Keratinocyte (primary cell): ENCODE results near the gene VTI1A. TPM values are rescaled to one million over a fixed set of nuclear protein-coding genes. Genes with fewer than 3 reads are reported as not detected.

Source experiments
- DNase-seq: peaks from one replicate; pipeline ENCODE4 v3.0.0-alpha.2; 2011; ENCODE audit warnings: low read depth, missing footprints, low spot score
- FAIRE-seq: peaks from 2 replicates; lab custom pipeline; 2011; peaks lifted over from hg19 to GRCh38; lab: Jason Lieb, UNC
- H2AFZ ChIP-seq: 2 replicates; pipeline ENCODE4 v1.6.0; 2012; ENCODE audit warnings: low read length, control low read depth, inconsistent platforms; ENCODE audit not compliant: control insufficient read depth
- H3K27ac ChIP-seq: 2 replicates; pipeline ENCODE4 v1.5.1; 2011; ENCODE audit warnings: low read length; ENCODE audit not compliant: control insufficient read depth, insufficient read depth
- H3K27me3 ChIP-seq: 3 replicates; pipeline ENCODE4 v1.6.0; 2011; ENCODE audit warnings: low read length; ENCODE audit not compliant: control insufficient read depth, insufficient read depth; ENCODE audit errors: extremely low read depth
- H3K36me3 ChIP-seq, 2 experiments: 2 replicates in 1 of 2; 3 replicates in 1 of 2; pipeline ENCODE4 v1.5.1; 2011; ENCODE audit warnings: low read length in 2 of 2, mild to moderate bottlenecking in 1 of 2; ENCODE audit not compliant: control insufficient read depth in 2 of 2, insufficient read depth in 2 of 2; ENCODE audit errors: extremely low read depth in 1 of 2
- H3K4me1 ChIP-seq: 3 replicates; pipeline ENCODE4 v1.5.1; 2011; ENCODE audit warnings: low read length; ENCODE audit not compliant: control insufficient read depth, insufficient read depth; ENCODE audit errors: extremely low read depth
- H3K4me2 ChIP-seq: 3 replicates; pipeline ENCODE4 v1.6.0; 2011; ENCODE audit warnings: low read depth, low read length; ENCODE audit not compliant: control insufficient read depth, insufficient read depth; ENCODE audit errors: extremely low read depth
- H3K4me3 ChIP-seq, 3 experiments: fragments of 200-600 bp in 1 of 3; sonication (generic) in 1 of 3; 2 replicates in 2 of 3; 3 replicates in 1 of 3; pipeline ENCODE4 v1.5.1; 2011 to 2016; ENCODE audit warnings: low read length in 3 of 3, mild to moderate bottlenecking in 3 of 3, control low read depth in 2 of 3, inconsistent platforms in 1 of 3, low read depth in 1 of 3, mixed read lengths in 1 of 3, mixed run types in 1 of 3, moderate library complexity in 1 of 3; ENCODE audit not compliant: control insufficient read depth in 2 of 3, insufficient read depth in 2 of 3; ENCODE audit errors: extremely low read depth in 1 of 3
- H3K79me2 ChIP-seq: 2 replicates; pipeline ENCODE4 v1.6.0; 2012; ENCODE audit warnings: low read length; ENCODE audit not compliant: control insufficient read depth, insufficient read depth
- H3K9ac ChIP-seq: 3 replicates; pipeline ENCODE4 v1.6.0; 2011; ENCODE audit warnings: low read length; ENCODE audit not compliant: control insufficient read depth, insufficient read depth; ENCODE audit errors: extremely low read depth
- H3K9me1 ChIP-seq: 3 replicates; pipeline ENCODE4 v1.6.0; 2011; ENCODE audit warnings: low read length; ENCODE audit not compliant: control insufficient read depth, insufficient read depth; ENCODE audit errors: extremely low read depth
- H3K9me3 ChIP-seq: 2 replicates; pipeline ENCODE4 v1.5.1; 2012; ENCODE audit warnings: low read depth, low read length; ENCODE audit not compliant: control insufficient read depth
- H4K20me1 ChIP-seq: 3 replicates; pipeline ENCODE4 v1.6.0; 2011; ENCODE audit warnings: low read length; ENCODE audit not compliant: control insufficient read depth, insufficient read depth; ENCODE audit errors: extremely low read depth
- CTCF ChIP-seq, 3 experiments: IDR thresholded peaks in 1 of 3; conservative IDR thresholded peaks in 1 of 3; optimal IDR thresholded peaks in 1 of 3; 2 replicates in 2 of 3; 3 replicates in 1 of 3; pipeline versions ENCODE3 to v1.5.1; 2011; ENCODE audit warnings: low read length in 3 of 3, mild to moderate bottlenecking in 3 of 3, moderate library complexity in 2 of 3, control low read depth in 1 of 3, inconsistent platforms in 1 of 3; ENCODE audit not compliant: insufficient read depth in 2 of 3; ENCODE audit errors: extremely low read depth in 1 of 3
- EZH2 ChIP-seq: IDR thresholded peaks from one replicate; pipeline ENCODE4 v1.6.1; 2012; ENCODE audit warnings: inconsistent platforms, mild to moderate bottlenecking, low read length, moderate library complexity
- dilution Hi-C: fragments of 300-500 bp; cut with MboI; formaldehyde crosslinking; loops from one replicate; pipeline ENCODE4 v1.7.0; 2020; ENCODE audit warnings: low sequenced_read_pairs; ENCODE audit not compliant: extremely low pct_ligation_motif_present
- polyA plus RNA-seq, 5 experiments: library from polyadenylated mRNA; depleted of rRNA in 3 of 5; stranded (reverse) in 3 of 5; stranded (forward) in 1 of 5; unstranded in 1 of 5; fragments of >200 nt; gene quantifications; 1 replicate in 1 of 5; 2 replicates in 3 of 5; 3 replicates in 1 of 5; pipeline versions ENCODE4 v1.2.1 to v1.2.3, GENCODE V29; 2011 to 2012; ENCODE audit warnings: missing spikeins in 2 of 5, low read depth in 1 of 5, low replicate concordance in 1 of 5

VTI1A gene
- polyA plus RNA-seq, 1 donor (not counting 4 experiments of a cell fraction or from before 2014, with no cell fraction given): 18.5 TPM

GRCh38 chr10:112792487-112793201 is 345.6 kb downstream of the VTI1A start:
- dilution Hi-C loops: no loop called here
- Histone ChIP-seq H3K9ac (peak overlapping the region; percentile 49), H3K79me2 (no peaks in the 10 kb centered on the region), H3K27ac (peak overlapping the region; percentile 52), H3K36me3 (no peaks in the 10 kb centered on the region), H3K9me3 (no peaks in the 10 kb centered on the region), H3K9me1 (no peaks in the 10 kb centered on the region), H4K20me1 (no peaks in the 10 kb centered on the region), H3K4me3 (peak overlapping the region in 2 of 3 experiments; percentile 15 to 31), H3K27me3 (no peaks in the 10 kb centered on the region), H3K4me1 (peaks cover 17% of the 10 kb centered on the region), H3K4me2 (peak overlapping the region; percentile 86), H2AFZ (peak overlapping the region; percentile 61)
- peak; percentile 74 for FAIRE-seq
- no peak for TF ChIP-seq EZH2
- no peak for TF ChIP-seq CTCF (optimal IDR thresholded peaks at IDR 0.05 in 1 of 3, IDR thresholded peaks at IDR 0.05 in 1 of 3, conservative IDR thresholded peaks at IDR 0.05 in 1 of 3; ENCODE audit: extremely low read depth in 1 of 3, insufficient read depth in 2 of 3, low read length in 3 of 3)
- DNase-seq: no peak

GRCh38 chr10:112793202-112793921 is 346.3 kb downstream of the VTI1A start:
- peak overlapping the region; percentile 49 for H3K9ac ChIP-seq
- dilution Hi-C loops: no loop called here
- DNase-seq: no peak

More at GRCh38 chr10:112793202-112793921, 346.3 kb downstream of the VTI1A start:
- Histone ChIP-seq H3K27ac (peak overlapping the region; percentile 52), H3K9me1 (no peaks in the 10 kb centered on the region), H3K4me3 (peak overlapping the region in 2 of 3 experiments; percentile 15 to 31), H3K4me2 (peak overlapping the region; percentile 86), H3K9me3 (no peaks in the 10 kb centered on the region), H2AFZ (peak overlapping the region; percentile 61), H3K36me3 (no peaks in the 10 kb centered on the region), H4K20me1 (no peaks in the 10 kb centered on the region), H3K79me2 (no peaks in the 10 kb centered on the region), H3K4me1 (peaks cover 17% of the 10 kb centered on the region), H3K27me3 (no peaks in the 10 kb centered on the region)
- TF ChIP-seq CTCF (optimal IDR thresholded peaks at IDR 0.05 in 1 of 3, IDR thresholded peaks at IDR 0.05 in 1 of 3, conservative IDR thresholded peaks at IDR 0.05 in 1 of 3; ENCODE audit: extremely low read depth in 1 of 3, insufficient read depth in 2 of 3, low read length in 3 of 3) (no peak), EZH2 (no peak)
- FAIRE-seq: no peak
